ENCODE measurements around the gene SETD3.
"Not testable (repeated sequence)": the region's sequence is repeated elsewhere in the genome, so short reads cannot be mapped to it uniquely, and the experiment has no call there.

SETD3 gene

DNA sequence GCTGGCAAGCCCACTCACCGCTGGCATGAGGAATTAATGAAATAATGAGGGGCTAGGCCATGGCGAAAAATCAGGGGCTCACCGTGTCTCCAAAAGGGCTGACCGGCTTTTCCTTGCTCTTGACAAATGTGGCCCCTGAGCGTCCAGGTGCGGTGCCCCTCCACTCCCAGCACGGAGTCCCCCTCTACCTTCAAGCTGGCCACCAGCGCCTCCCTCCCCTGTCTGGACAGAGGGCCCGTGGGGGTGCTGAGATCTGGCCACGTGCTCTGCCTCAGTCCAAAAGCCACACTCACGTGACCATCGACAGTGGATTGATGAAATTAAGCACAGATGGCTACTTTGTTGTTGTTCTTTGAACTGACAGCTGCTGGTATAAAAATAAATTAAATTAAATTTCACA lies 129.9 kb downstream of the SETD3 start:
- H3K4me1 ChIP-seq (ENCODE audit: low read depth, poor library complexity, severe bottlenecking): no peaks in the 10 kb centered on the region
- TF ChIP-seq, protein P1, sequence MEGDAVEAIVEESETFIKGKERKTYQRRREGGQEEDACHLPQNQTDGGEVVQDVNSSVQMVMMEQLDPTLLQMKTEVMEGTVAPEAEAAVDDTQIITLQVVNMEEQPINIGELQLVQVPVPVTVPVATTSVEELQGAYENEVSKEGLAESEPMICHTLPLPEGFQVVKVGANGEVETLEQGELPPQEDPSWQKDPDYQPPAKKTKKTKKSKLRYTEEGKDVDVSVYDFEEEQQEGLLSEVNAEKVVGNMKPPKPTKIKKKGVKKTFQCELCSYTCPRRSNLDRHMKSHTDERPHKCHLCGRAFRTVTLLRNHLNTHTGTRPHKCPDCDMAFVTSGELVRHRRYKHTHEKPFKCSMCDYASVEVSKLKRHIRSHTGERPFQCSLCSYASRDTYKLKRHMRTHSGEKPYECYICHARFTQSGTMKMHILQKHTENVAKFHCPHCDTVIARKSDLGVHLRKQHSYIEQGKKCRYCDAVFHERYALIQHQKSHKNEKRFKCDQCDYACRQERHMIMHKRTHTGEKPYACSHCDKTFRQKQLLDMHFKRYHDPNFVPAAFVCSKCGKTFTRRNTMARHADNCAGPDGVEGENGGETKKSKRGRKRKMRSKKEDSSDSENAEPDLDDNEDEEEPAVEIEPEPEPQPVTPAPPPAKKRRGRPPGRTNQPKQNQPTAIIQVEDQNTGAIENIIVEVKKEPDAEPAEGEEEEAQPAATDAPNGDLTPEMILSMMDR (conservative IDR thresholded peaks at IDR 0.05; ENCODE audit: low read depth, low read length): no peak
- no peaks in the 10 kb centered on the region for H4K20me1 ChIP-seq (ENCODE audit: insufficient read depth)
- H3K36me3 ChIP-seq (ENCODE audit: insufficient read depth): no peaks in the 10 kb centered on the region
- H3K4me3 ChIP-seq (IDR thresholded peaks at IDR 0.05; ENCODE audit: insufficient read depth, low read depth, low read length): no peak overlapping the region
- H3K9ac ChIP-seq: no peak overlapping the region
- H3K27me3 ChIP-seq (ENCODE audit: insufficient read depth, low read depth): no peaks in the 10 kb centered on the region
- H3K79me2 ChIP-seq (ENCODE audit: insufficient read depth, low read depth): no peaks in the 10 kb centered on the region
- no peak overlapping the region for H3K4me2 ChIP-seq
- no peak overlapping the region for H3K27ac ChIP-seq
- H2AFZ ChIP-seq (ENCODE audit: low read depth): no peak overlapping the region

DNA sequence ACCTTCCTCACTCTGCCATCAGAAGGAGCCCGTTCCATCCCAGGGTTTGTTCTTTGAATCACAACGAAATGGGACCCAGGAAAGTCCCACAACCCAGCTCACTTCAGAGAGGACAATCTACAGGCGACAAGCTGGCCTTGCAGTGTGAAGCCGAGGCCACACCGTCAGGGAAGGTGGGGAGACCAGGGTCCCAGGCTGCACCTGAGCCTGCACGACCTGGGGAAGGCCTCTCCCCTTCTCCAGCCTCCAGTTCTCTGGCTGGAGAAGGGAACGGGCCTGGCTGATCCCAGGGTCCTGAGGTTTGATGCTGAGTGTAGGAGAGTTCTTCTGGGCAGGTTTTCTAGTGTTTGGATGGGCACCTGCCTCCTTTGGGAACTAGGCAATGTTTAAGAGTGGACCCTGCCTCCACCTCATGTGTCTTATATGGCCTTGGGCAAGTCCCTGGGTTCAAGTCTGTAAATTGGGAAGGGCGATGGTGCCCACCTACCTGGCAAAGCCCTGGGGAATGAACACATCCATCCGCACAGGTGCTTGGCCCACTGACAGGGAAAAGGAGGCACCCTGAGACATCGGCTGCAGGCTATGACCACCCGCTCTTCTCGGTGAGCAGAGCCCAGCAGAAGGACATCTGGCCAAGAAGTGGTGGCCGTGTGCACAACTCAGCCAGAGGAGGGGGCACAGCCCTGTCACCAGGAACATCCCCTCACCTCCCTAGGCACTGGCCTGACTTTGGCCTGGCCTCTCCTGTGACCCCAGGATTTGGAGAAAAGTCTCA lies 130.8 kb downstream of the SETD3 start:
- TF ChIP-seq, protein P1 (conservative IDR thresholded peaks at IDR 0.05; ENCODE audit: low read depth, low read length): no peak
- no peak overlapping the region for H3K4me2 ChIP-seq
- no peaks in the 10 kb centered on the region for H4K20me1 ChIP-seq (ENCODE audit: insufficient read depth)
- no peaks in the 10 kb centered on the region for H3K4me1 ChIP-seq (ENCODE audit: low read depth, poor library complexity, severe bottlenecking)
- H3K9ac ChIP-seq: no peak overlapping the region
- no peaks in the 10 kb centered on the region for H3K79me2 ChIP-seq (ENCODE audit: insufficient read depth, low read depth)
- no peaks in the 10 kb centered on the region for H3K36me3 ChIP-seq (ENCODE audit: insufficient read depth)
- no peak overlapping the region for H2AFZ ChIP-seq (ENCODE audit: low read depth)
- H3K27ac ChIP-seq: no peak overlapping the region
- no peak overlapping the region for H3K4me3 ChIP-seq (IDR thresholded peaks at IDR 0.05; ENCODE audit: insufficient read depth, low read depth, low read length)
- H3K27me3 ChIP-seq (ENCODE audit: insufficient read depth, low read depth): no peaks in the 10 kb centered on the region

DNA sequence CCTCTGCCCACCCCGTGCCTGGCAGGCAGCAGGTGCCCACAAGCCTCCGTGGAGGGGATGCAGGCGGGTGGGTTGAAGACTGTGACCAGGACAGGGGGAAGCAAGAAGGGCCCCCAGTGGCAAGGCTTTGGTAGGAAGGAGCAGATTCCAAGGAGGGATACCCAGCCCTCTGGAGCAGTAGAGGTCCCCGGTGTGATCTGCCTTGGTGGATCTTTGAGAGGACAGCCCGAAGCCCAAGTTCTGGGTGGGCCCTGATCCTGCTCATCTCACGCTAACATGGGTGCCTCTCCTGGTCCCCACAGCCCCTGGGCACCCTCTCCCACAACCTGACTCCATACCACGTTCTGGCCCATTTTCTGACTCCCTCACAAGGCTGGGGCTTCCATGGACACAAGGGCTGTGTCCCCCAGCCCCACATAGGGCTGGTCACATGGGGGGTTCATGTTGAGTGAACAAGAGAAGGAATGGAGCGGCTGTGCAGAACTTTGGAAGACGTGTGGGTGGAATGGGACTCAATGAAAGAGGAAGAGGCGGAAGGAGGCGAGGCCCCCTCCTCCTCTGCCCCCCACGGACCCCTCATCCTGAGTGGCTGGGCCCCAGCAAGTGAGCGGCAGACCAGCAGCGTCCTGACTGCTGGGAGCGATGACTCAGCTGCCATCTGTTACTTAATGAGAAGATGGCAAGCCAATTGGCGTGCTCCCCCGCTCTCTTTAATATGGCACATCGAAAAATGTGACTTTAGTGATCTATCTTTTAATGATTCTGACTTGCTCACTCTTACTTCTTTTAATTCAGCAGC lies 131.6 kb downstream of the SETD3 start:
- Histone ChIP-seq H4K20me1 (ENCODE audit: insufficient read depth) (no peaks in the 10 kb centered on the region), H3K4me3 (IDR thresholded peaks at IDR 0.05; ENCODE audit: insufficient read depth, low read depth, low read length) (no peak overlapping the region), H3K27me3 (ENCODE audit: insufficient read depth, low read depth) (no peaks in the 10 kb centered on the region), H2AFZ (ENCODE audit: low read depth) (no peak overlapping the region), H3K36me3 (ENCODE audit: insufficient read depth) (no peaks in the 10 kb centered on the region), H3K27ac (no peak overlapping the region), H3K9ac (no peak overlapping the region), H3K79me2 (ENCODE audit: insufficient read depth, low read depth) (no peaks in the 10 kb centered on the region), H3K4me1 (ENCODE audit: low read depth, poor library complexity, severe bottlenecking) (no peaks in the 10 kb centered on the region), H3K4me2 (no peak overlapping the region)
- TF ChIP-seq, protein P1 (conservative IDR thresholded peaks at IDR 0.05; ENCODE audit: low read depth, low read length): no peak

DNA sequence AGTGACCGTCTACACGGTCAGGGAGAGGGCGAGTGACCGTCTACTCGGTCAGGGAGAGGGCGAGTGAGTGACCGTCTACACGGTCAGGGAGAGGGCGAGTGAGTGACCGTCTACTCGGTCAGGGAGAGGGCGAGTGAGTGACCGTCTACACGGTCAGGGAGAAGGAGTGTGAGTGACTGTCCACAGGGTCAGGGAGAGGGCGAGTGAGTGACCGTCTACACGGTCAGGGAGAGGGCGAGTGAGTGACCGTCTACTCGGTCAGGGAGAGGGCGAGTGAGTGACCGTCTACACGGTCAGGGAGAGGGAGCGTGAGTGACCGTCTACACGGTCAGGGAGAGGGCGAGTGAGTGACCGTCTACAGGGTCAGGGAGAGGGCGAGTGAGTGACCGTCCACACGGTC lies 132.4 kb downstream of the SETD3 start:
- not testable (repeated sequence) for H3K27ac ChIP-seq; H3K4me2 ChIP-seq; H4K20me1 ChIP-seq (ENCODE audit: insufficient read depth); H2AFZ ChIP-seq (ENCODE audit: low read depth); H3K9ac ChIP-seq; H3K4me1 ChIP-seq (ENCODE audit: low read depth, poor library complexity, severe bottlenecking); H3K79me2 ChIP-seq (ENCODE audit: insufficient read depth, low read depth); H3K36me3 ChIP-seq (ENCODE audit: insufficient read depth); H3K4me3 ChIP-seq (IDR thresholded peaks at IDR 0.05; ENCODE audit: insufficient read depth, low read depth, low read length); H3K27me3 ChIP-seq (ENCODE audit: insufficient read depth, low read depth)

All from KMS-11 (cell line).